ENCODE measurements around the gene ARL13B.
A peak's percentile ranks its signal among the peaks of the same experiment; 100 is the strongest.

Gene ARL13B

DNA sequence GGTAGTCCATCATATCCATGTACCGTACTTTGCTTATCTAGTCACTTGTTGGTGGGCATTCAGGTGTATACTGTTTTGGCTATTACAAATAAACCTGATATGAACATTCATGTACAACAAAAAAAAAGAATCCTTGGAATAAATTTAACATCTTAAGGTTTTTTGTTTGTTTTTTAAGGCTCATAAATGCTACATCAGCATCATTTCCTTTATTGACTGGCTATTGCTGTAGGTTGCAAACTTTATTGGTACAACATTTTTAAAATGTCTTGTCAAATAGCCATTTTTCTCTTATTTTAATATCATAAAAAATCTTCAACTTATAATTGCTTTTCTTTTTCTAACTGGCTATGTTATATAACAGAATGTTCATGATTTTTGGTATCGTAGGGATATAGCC, 66.6 kb downstream of the ARL13B start:
- no peak for TF ChIP-seq POLR2AphosphoS5 (IDR thresholded peaks at IDR 0.05; ENCODE audit: low read depth, low read length)

DNA sequence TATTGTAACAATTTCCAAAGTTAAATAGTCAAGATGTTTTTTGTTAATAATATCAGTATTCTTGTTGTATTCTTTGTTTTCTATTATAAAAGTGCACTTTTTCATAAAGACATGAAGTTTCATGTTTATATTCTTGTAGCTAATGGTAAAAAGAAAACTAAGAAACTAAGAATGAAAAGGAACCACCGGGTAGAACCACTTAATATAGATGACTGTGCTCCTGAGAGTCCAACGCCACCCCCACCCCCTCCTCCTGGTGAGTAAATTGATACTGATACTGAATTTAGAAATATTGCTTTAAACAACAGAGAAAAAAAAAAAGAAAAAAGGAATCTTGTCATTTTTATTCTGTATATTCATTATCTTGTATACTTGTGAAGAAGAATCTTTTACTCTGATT, 69.3 kb downstream of the ARL13B start:
- no peak for TF ChIP-seq TAF1 (IDR thresholded peaks at IDR 0.05; ENCODE audit: borderline replicate concordance, insufficient read depth, low read length)
- TF ChIP-seq, protein P1, sequence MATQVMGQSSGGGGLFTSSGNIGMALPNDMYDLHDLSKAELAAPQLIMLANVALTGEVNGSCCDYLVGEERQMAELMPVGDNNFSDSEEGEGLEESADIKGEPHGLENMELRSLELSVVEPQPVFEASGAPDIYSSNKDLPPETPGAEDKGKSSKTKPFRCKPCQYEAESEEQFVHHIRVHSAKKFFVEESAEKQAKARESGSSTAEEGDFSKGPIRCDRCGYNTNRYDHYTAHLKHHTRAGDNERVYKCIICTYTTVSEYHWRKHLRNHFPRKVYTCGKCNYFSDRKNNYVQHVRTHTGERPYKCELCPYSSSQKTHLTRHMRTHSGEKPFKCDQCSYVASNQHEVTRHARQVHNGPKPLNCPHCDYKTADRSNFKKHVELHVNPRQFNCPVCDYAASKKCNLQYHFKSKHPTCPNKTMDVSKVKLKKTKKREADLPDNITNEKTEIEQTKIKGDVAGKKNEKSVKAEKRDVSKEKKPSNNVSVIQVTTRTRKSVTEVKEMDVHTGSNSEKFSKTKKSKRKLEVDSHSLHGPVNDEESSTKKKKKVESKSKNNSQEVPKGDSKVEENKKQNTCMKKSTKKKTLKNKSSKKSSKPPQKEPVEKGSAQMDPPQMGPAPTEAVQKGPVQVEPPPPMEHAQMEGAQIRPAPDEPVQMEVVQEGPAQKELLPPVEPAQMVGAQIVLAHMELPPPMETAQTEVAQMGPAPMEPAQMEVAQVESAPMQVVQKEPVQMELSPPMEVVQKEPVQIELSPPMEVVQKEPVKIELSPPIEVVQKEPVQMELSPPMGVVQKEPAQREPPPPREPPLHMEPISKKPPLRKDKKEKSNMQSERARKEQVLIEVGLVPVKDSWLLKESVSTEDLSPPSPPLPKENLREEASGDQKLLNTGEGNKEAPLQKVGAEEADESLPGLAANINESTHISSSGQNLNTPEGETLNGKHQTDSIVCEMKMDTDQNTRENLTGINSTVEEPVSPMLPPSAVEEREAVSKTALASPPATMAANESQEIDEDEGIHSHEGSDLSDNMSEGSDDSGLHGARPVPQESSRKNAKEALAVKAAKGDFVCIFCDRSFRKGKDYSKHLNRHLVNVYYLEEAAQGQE (IDR thresholded peaks at IDR 0.05; ENCODE audit: insufficient read depth in 1 of 2, low read depth in 2 of 2, low read length in 2 of 2), result no peak
- TF ChIP-seq POLR2AphosphoS5 (IDR thresholded peaks at IDR 0.05; ENCODE audit: low read depth, low read length), result no peak

DNA sequence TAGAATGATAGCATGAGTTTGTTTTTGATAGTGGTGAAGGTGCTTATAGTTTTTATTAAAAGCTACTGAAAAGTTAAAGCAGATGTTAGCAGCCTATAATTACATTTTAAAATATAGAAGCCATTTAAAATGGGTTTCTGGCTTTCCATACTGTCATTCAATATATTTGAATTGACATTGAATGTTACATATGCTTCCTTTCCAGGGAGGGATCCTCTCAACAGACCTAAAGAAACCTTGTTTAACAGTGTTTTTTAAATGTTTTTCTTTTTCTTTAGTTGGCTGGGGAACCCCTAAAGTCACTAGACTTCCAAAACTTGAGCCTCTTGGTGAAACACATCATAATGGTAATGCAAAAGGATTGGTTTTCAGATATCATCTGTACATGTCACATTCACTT, 70.6 kb downstream of the ARL13B start:
- TF ChIP-seq FOXP2 (optimal IDR thresholded peaks at IDR 0.05; ENCODE audit: borderline replicate concordance, extremely low read depth, extremely low read length, insufficient read depth), result no peak
- TF ChIP-seq, protein P1 (IDR thresholded peaks at IDR 0.05; ENCODE audit: insufficient read depth in 1 of 2, low read depth in 2 of 2, low read length in 2 of 2), result no peak
- TF ChIP-seq POLR2AphosphoS5 (IDR thresholded peaks at IDR 0.05; ENCODE audit: low read depth, low read length), result no peak
- no peak for TF ChIP-seq TAF1 (IDR thresholded peaks at IDR 0.05; ENCODE audit: borderline replicate concordance, insufficient read depth, low read length)
- TF ChIP-seq SIN3A (IDR thresholded peaks at IDR 0.05; ENCODE audit: borderline replicate concordance, insufficient read depth, low read length), result no peak

DNA sequence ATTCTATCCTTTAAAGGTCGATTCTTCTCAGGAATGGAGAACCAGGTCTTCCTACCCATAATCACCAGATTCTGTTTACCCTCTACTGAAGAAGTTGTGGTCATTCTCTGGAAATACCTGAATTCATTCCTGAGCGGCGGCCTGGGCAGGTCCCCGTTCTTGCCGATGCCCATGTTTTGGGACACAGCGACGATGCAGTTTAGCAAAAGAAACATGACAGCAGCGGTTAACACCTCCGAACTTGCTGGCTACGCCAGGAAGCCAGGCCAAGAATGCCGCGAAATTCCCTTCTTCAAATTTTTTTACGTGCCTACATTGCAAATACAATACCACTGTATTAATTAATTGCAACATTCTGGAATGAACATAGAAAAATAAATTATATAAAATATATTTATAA, 81.3 kb downstream of the ARL13B start:
- TF ChIP-seq FOXP2 (optimal IDR thresholded peaks at IDR 0.05; ENCODE audit: borderline replicate concordance, extremely low read depth, extremely low read length, insufficient read depth), result no peak
- TF ChIP-seq TAF1 (IDR thresholded peaks at IDR 0.05; ENCODE audit: borderline replicate concordance, insufficient read depth, low read length), result no peak
- TF ChIP-seq, protein P1 (IDR thresholded peaks at IDR 0.05; ENCODE audit: insufficient read depth in 1 of 2, low read depth in 2 of 2, low read length in 2 of 2), result no peak
- TF ChIP-seq POLR2AphosphoS5 (IDR thresholded peaks at IDR 0.05; ENCODE audit: low read depth, low read length), result no peak
- TF ChIP-seq SIN3A (IDR thresholded peaks at IDR 0.05; ENCODE audit: borderline replicate concordance, insufficient read depth, low read length), result no peak

DNA sequence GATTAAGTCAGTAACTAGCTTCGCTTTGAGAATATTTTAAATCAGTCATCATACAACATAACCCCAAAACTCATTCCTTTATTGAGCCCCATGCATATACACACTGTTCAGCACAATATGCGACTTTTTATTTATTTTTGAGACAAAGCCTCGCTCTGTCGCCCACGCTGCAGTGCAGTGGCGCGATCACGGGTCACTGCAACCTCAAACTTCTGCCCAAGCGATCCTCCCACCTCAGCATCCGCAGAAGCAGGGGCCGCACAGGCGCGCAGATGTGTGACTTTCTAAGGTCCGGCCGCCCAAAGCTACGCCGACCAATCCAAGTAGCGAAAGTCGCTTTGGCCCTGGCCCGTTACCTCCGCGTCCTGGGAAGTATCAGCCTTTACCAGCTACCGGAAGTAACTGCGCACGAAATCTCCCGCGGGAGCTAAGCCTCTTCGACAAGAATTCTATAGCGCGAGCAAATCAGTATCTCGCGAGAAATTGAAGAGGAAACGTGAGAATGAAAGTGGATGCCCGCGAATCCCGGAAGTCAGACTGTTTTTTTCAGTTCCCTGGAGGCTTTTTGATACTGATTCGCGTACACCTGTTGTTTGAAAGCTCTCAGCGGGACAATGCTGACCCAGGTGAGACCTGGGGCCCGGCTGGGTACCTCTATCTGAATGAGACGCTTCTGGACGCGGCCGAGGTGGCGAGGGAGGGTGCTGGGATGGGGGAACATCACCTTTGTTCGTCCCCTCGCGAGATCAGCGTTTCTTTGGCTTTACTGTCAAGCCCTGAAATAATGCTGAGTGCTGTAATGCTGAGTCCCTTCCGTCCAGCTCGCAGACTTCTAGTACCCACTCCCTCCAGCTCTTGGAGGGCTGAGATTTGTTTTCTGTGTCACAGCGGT, 82.8 kb downstream of the ARL13B start, which contains the start of the genes DHFR2 and NSUN3:
TSS of gene DHFR2 (minus strand) at position 404 of the 892 bp plus-strand sequence. CDS start 1,405 bp downstream, outside the sequence.
TSS of gene NSUN3 (plus strand) at position 549 of the 892 bp plus-strand sequence. CDS start at position 615, 66 bp downstream.
- peak; percentile 69; the same call in 1 of the 2 replicates for TF ChIP-seq POLR2AphosphoS5 (IDR thresholded peaks at IDR 0.05; ENCODE audit: low read depth, low read length)
- TF ChIP-seq, protein P1 (IDR thresholded peaks at IDR 0.05; ENCODE audit: insufficient read depth in 1 of 2, low read depth in 2 of 2, low read length in 2 of 2), result no peak
